ENCODE results near the gene PCTP. TPM values are rescaled to one million over a fixed set of nuclear protein-coding genes. Genes with fewer than 3 reads are reported as not detected.

Gene PCTP
- polyA plus RNA-seq, 1 of the 3 experiments (the other 2 are of a cell fraction) = 20.8 TPM

DNA sequence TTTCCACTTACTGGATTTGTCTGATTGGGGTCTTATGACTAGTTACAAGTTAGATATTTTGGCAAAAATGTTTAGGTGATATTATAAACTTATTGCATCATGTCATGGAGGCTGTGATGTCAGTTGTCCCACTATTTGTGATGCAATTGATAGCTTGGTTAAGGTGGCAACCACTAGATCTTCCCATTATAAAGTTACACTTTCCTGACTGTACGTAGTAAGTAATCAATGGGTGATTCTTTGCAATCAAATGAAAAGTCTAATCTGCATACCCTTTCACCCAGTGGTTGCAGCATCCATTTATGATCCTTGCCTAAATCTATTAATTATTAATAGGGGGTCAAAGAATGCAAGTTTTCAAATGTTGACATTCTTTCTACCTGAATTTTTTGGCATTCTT lies 4.4 kb upstream of the PCTP start:
- H4K20me1 ChIP-seq (ENCODE audit: insufficient read depth) = no peaks in the 10 kb centered on the region
- peaks cover 0 to under 1% of the 10 kb centered on the region in 2 experiments; a peak in 2 of 4 replicates for H3K4me1 ChIP-seq (ENCODE audit: control insufficient read depth in 1 of 2, insufficient read depth in 2 of 2, low read depth in 1 of 2, low read length in 1 of 2)
- TF ChIP-seq MEF2A (IDR thresholded peaks at IDR 0.05; ENCODE audit: borderline replicate concordance, low read depth) = no peak
- TF ChIP-seq, protein P1, sequence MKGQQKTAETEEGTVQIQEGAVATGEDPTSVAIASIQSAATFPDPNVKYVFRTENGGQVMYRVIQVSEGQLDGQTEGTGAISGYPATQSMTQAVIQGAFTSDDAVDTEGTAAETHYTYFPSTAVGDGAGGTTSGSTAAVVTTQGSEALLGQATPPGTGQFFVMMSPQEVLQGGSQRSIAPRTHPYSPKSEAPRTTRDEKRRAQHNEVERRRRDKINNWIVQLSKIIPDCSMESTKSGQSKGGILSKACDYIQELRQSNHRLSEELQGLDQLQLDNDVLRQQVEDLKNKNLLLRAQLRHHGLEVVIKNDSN (IDR thresholded peaks at IDR 0.05; ENCODE audit: borderline replicate concordance, low read depth) = no peak
- TF ChIP-seq, protein P2, sequence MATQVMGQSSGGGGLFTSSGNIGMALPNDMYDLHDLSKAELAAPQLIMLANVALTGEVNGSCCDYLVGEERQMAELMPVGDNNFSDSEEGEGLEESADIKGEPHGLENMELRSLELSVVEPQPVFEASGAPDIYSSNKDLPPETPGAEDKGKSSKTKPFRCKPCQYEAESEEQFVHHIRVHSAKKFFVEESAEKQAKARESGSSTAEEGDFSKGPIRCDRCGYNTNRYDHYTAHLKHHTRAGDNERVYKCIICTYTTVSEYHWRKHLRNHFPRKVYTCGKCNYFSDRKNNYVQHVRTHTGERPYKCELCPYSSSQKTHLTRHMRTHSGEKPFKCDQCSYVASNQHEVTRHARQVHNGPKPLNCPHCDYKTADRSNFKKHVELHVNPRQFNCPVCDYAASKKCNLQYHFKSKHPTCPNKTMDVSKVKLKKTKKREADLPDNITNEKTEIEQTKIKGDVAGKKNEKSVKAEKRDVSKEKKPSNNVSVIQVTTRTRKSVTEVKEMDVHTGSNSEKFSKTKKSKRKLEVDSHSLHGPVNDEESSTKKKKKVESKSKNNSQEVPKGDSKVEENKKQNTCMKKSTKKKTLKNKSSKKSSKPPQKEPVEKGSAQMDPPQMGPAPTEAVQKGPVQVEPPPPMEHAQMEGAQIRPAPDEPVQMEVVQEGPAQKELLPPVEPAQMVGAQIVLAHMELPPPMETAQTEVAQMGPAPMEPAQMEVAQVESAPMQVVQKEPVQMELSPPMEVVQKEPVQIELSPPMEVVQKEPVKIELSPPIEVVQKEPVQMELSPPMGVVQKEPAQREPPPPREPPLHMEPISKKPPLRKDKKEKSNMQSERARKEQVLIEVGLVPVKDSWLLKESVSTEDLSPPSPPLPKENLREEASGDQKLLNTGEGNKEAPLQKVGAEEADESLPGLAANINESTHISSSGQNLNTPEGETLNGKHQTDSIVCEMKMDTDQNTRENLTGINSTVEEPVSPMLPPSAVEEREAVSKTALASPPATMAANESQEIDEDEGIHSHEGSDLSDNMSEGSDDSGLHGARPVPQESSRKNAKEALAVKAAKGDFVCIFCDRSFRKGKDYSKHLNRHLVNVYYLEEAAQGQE (IDR thresholded peaks at IDR 0.05; ENCODE audit: low read depth, low read length) = no peak
- CTCF ChIA-PET = interaction anchor here (16.5 to 18.2 kb wide), 2 partner anchors 11 to 220 kb away, joined by 139 to 175 read pairs; no protein-coding TSS in a partner anchor
- peaks cover 2% of the 10 kb centered on the region; the same call in 1 of the 2 replicates for H3K79me2 ChIP-seq (ENCODE audit: insufficient read depth)
- H3K4me3 ChIP-seq (ENCODE audit: low read depth in 2 of 2, low read length in 1 of 2) = no peak overlapping the region
- POLR2A ChIA-PET = no interaction called here
- peaks cover 9% of the 10 kb centered on the region for H3F3A ChIP-seq (replicated peaks; ENCODE audit: insufficient read depth)
- no peak overlapping the region for H3K27ac ChIP-seq (ENCODE audit: low read depth in 2 of 2, low read length in 1 of 2)
- no peaks in the 10 kb centered on the region for H3K9me2 ChIP-seq
- 64% methylated on average over 1 of the region's 1 CpG for WGBS (ENCODE audit: low lambda C conversion rate)
- H3K27me3 ChIP-seq (ENCODE audit: insufficient read depth) = no peaks in the 10 kb centered on the region; the same call in 1 of the 2 replicates
- H3K9me3 ChIP-seq = no peaks in the 10 kb centered on the region
- no peak overlapping the region for H3K9ac ChIP-seq
- no peak for DNase-seq
- no peak overlapping the region for H2AFZ ChIP-seq (ENCODE audit: low read depth)
- H3K36me3 ChIP-seq (replicated peaks in 1 of 2; ENCODE audit: control insufficient read depth in 1 of 2, insufficient read depth in 2 of 2, low read length in 1 of 2) = no peaks in the 10 kb centered on the region
- no peak overlapping the region for H3K4me2 ChIP-seq

DNA sequence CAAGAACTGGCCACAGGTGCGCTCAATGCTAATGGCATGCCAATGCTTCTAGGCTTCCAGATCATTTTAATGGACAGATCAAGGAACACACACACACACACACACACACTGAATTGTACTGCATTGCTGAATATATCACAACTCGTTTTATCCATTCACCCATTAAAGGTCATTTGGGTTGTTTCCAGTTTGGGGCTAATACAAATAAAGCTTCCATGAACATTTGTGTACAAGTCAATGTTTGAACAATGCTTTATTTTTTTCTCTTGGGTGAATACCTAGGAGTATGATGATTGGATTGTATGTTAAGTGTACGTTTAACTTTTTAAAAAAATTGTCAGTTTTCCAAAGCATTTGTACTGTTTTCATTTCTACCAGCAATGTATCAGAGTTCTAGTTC lies 3.6 kb upstream of the PCTP start:
- Histone ChIP-seq H4K20me1 (ENCODE audit: insufficient read depth) (no peaks in the 10 kb centered on the region), H3K9ac (no peak overlapping the region), H3K27me3 (ENCODE audit: insufficient read depth) (no peaks in the 10 kb centered on the region; the same call in 1 of the 2 replicates), H2AFZ (ENCODE audit: low read depth) (no peak overlapping the region), H3F3A (replicated peaks; ENCODE audit: insufficient read depth) (peaks cover 9% of the 10 kb centered on the region), H3K9me3 (no peaks in the 10 kb centered on the region), H3K79me2 (ENCODE audit: insufficient read depth) (peaks cover 10% of the 10 kb centered on the region), H3K4me1 (ENCODE audit: control insufficient read depth in 1 of 2, insufficient read depth in 2 of 2, low read depth in 1 of 2, low read length in 1 of 2) (peaks cover 0 to 8% of the 10 kb centered on the region in 2 experiments; a peak in 2 of 4 replicates), H3K36me3 (replicated peaks in 1 of 2; ENCODE audit: control insufficient read depth in 1 of 2, insufficient read depth in 2 of 2, low read length in 1 of 2) (no peaks in the 10 kb centered on the region), H3K27ac (ENCODE audit: low read depth in 2 of 2, low read length in 1 of 2) (no peak overlapping the region), H3K4me2 (no peak overlapping the region), H3K9me2 (no peaks in the 10 kb centered on the region), H3K4me3 (ENCODE audit: low read depth in 2 of 2, low read length in 1 of 2) (no peak overlapping the region)
- WGBS (ENCODE audit: low lambda C conversion rate) = 52% methylated on average over 3 of the region's 3 CpGs
- DNase-seq = no peak
- no peak for TF ChIP-seq GATA2 (CRISPR knock-in tag; IDR thresholded peaks at IDR 0.05)
- TF ChIP-seq GABPA (IDR thresholded peaks at IDR 0.05; ENCODE audit: low read depth) = no peak
- TF ChIP-seq TCF12 (IDR thresholded peaks at IDR 0.05) = no peak
- CTCF ChIA-PET = interaction anchor here (1.0 to 18.2 kb wide), 2 partner anchors 12 to 105 kb away, joined by 3 to 139 read pairs; no protein-coding TSS in a partner anchor
- POLR2A ChIA-PET = no interaction called here

DNA sequence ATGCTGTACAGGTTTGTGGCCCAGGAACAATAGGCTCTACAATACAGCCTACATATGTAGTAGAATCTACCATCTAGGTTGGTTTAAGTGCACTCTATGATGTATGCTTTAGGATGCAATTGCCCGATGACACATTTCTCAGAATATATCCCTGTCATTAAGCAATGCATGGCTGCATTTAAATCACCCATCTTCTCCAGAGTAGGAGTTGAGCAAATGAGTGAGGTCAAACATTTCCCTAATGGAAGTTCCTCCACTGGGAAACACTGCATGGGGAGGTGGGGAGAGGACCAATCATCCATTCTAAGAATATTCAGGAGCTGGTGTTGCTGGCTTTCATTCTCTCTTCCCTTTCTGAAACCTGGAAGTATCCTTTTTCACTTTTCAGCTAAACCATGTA lies 2.0 kb upstream of the PCTP start:
- Histone ChIP-seq H3K4me2 (no peak overlapping the region), H3K9ac (no peak overlapping the region), H3K9me2 (no peaks in the 10 kb centered on the region), H3K36me3 (replicated peaks in 1 of 2; ENCODE audit: control insufficient read depth in 1 of 2, insufficient read depth in 2 of 2, low read length in 1 of 2) (peaks cover 0 to 4% of the 10 kb centered on the region in 2 experiments), H3K9me3 (no peaks in the 10 kb centered on the region), H4K20me1 (ENCODE audit: insufficient read depth) (no peaks in the 10 kb centered on the region), H3K27ac (ENCODE audit: low read depth in 2 of 2, low read length in 1 of 2) (no peak overlapping the region), H3K27me3 (ENCODE audit: insufficient read depth) (no peaks in the 10 kb centered on the region; the same call in 1 of the 2 replicates), H3K79me2 (ENCODE audit: insufficient read depth) (peaks cover 25% of the 10 kb centered on the region), H3F3A (replicated peaks; ENCODE audit: insufficient read depth) (peaks cover 9% of the 10 kb centered on the region), H3K4me1 (ENCODE audit: control insufficient read depth in 1 of 2, insufficient read depth in 2 of 2, low read depth in 1 of 2, low read length in 1 of 2) (peaks cover 0 to 10% of the 10 kb centered on the region in 2 experiments; a peak in 2 of 4 replicates), H3K4me3 (ENCODE audit: low read depth in 2 of 2, low read length in 1 of 2) (no peak overlapping the region), H2AFZ (ENCODE audit: low read depth) (no peak overlapping the region)
- TF ChIP-seq, protein P3, sequence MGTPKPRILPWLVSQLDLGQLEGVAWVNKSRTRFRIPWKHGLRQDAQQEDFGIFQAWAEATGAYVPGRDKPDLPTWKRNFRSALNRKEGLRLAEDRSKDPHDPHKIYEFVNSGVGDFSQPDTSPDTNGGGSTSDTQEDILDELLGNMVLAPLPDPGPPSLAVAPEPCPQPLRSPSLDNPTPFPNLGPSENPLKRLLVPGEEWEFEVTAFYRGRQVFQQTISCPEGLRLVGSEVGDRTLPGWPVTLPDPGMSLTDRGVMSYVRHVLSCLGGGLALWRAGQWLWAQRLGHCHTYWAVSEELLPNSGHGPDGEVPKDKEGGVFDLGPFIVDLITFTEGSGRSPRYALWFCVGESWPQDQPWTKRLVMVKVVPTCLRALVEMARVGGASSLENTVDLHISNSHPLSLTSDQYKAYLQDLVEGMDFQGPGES (IDR thresholded peaks at IDR 0.05; ENCODE audit: low read depth, low read length) = no peak
- POLR2A ChIA-PET = no interaction called here
- DNase-seq = no peak
- CTCF ChIA-PET = interaction anchor here (1.2 to 18.2 kb wide), 5 partner anchors 14 to 223 kb away, joined by 3 to 139 read pairs (median 33); no protein-coding TSS in a partner anchor
- WGBS (ENCODE audit: low lambda C conversion rate) = 93% methylated on average over 1 of the region's 1 CpG
